Measurements from ENCODE around the gene CCN5. TPM values are rescaled to one million over a fixed set of nuclear protein-coding genes. Genes with fewer than 3 reads are reported as not detected.

The CCN5 gene
- total RNA-seq, 2 donors from 2014 or later = 62.9 to 64.3 TPM

GRCh38 chr20:44734938-44735337 lies 19.8 kb downstream of the CCN5 start:
- Histone ChIP-seq H3K4me1 (replicated peaks) (no peaks in the 10 kb centered on the region), H3K27ac (no peak overlapping the region), H3K4me3 (no peak overlapping the region), H3K9me3 (no peaks in the 10 kb centered on the region), H3K36me3 (no peaks in the 10 kb centered on the region), H3K27me3 (replicated peaks; ENCODE audit: insufficient read depth) (no peaks in the 10 kb centered on the region)
- WGBS = 53% methylated on average over 3 of the region's 3 CpGs
- DNase-seq (ENCODE audit: low spot score) = no peak
- intact Hi-C loops (cut with DNase I) = loop anchor here (10.0 kb wide), 1 partner anchor 530 kb away; no protein-coding TSS in a partner anchor
- no peak for TF ChIP-seq POLR2AphosphoS5 (IDR thresholded peaks at IDR 0.05)
- peak in 1 of 4 experiments; percentile 13 for TF ChIP-seq CTCF (IDR thresholded peaks at IDR 0.05)

- no peaks in the 10 kb centered on the region for H3K9me3 ChIP-seq
- 75% methylated on average over 4 of the region's 4 CpGs for WGBS
- no peaks in the 10 kb centered on the region for H3K36me3 ChIP-seq
- TF ChIP-seq CTCF (IDR thresholded peaks at IDR 0.05) (no peak), POLR2A (IDR thresholded peaks at IDR 0.05) (no peak), POLR2AphosphoS5 (IDR thresholded peaks at IDR 0.05) (no peak)
- H3K27ac ChIP-seq = no peak overlapping the region
- no peak for DNase-seq (ENCODE audit: low spot score)
- H3K4me3 ChIP-seq = no peak overlapping the region
- intact Hi-C loops (cut with DNase I) = loop anchor here (10.0 kb wide), 1 partner anchor 531 kb away; no protein-coding TSS in a partner anchor
- H3K4me1 ChIP-seq (replicated peaks) = no peaks in the 10 kb centered on the region
- no peaks in the 10 kb centered on the region for H3K27me3 ChIP-seq (replicated peaks; ENCODE audit: insufficient read depth)
These were observed 20.6 kb downstream of the CCN5 start for GRCh38 chr20:44735816-44736169.

- H3K4me1 ChIP-seq (replicated peaks) = no peaks in the 10 kb centered on the region
- no peaks in the 10 kb centered on the region for H3K9me3 ChIP-seq
- no peak overlapping the region for H3K27ac ChIP-seq
- WGBS = 60% methylated on average over 6 of the region's 6 CpGs
- no peaks in the 10 kb centered on the region for H3K36me3 ChIP-seq
- no peak overlapping the region for H3K4me3 ChIP-seq
- no peaks in the 10 kb centered on the region for H3K27me3 ChIP-seq (replicated peaks; ENCODE audit: insufficient read depth)
- no peak for TF ChIP-seq POLR2AphosphoS5 (IDR thresholded peaks at IDR 0.05)
- TF ChIP-seq CTCF (IDR thresholded peaks at IDR 0.05) = no peak
- TF ChIP-seq POLR2A (IDR thresholded peaks at IDR 0.05) = no peak
- intact Hi-C loops (cut with DNase I) = loop anchor here (10.0 kb wide), 1 partner anchor 532 kb away; no protein-coding TSS in a partner anchor
- DNase-seq (ENCODE audit: low spot score) = no peak
These were observed 21.2 kb downstream of the CCN5 start for GRCh38 chr20:44736170-44737021.

GRCh38 chr20:44737116-44737515 lies 21.9 kb downstream of the CCN5 start:
- H3K36me3 ChIP-seq = no peaks in the 10 kb centered on the region
- H3K27me3 ChIP-seq (replicated peaks; ENCODE audit: insufficient read depth) = no peaks in the 10 kb centered on the region
- WGBS = 98% methylated on average over 4 of the region's 4 CpGs
- DNase-seq (ENCODE audit: low spot score) = no peak
- H3K27ac ChIP-seq = no peak overlapping the region
- intact Hi-C loops (cut with DNase I) = loop anchor here (10.0 kb wide), 1 partner anchor 532 kb away; no protein-coding TSS in a partner anchor
- H3K9me3 ChIP-seq = no peaks in the 10 kb centered on the region
- TF ChIP-seq POLR2A (IDR thresholded peaks at IDR 0.05) (no peak), POLR2AphosphoS5 (IDR thresholded peaks at IDR 0.05) (no peak), CTCF (IDR thresholded peaks at IDR 0.05) (no peak)
- H3K4me3 ChIP-seq = no peak overlapping the region
- no peaks in the 10 kb centered on the region for H3K4me1 ChIP-seq (replicated peaks)

All from prostate gland (tissue), 2 donors.